Stimulated activated CD8-positive, alpha-beta memory T cell treated with anti-CD3 and anti-CD28 coated beads, Interleukin-4, amount 100 ng/mL, for 48 hours (primary cell): Measurements from ENCODE around the gene MYL3.
"Not testable (repeated sequence)": the region's sequence is repeated elsewhere in the genome, so short reads cannot be mapped to it uniquely, and the experiment has no call there.

Source experiments
- DNase-seq: peaks from one replicate; pipeline ENCODE4 v3.0.0-alpha.2; 2020

Gene MYL3

DNA sequence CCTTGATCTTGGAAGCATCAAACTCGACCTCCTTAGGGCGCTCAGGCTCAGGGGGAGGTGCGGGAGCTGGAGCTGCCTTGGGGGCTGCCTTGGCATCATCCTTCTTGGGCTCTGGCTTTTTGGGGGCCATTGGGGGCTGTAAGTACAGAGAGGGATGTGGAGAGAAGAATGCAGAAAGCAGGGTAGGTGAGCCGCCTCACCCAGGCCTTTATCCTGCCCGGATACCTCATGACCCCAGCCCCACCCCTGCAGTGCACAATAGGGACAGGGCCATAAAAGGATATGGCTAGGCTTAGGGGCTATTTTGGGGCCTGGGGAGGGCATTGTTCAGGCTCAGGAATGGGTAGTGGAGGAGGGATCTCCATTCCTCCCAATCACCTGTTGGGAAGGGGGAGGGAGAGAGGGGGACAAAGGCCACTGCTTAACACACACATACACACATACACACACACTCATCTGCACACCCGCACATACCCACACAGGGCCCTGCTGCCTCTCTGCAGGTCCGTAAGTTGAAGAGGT, at the start of gene MYL3:
MYL3 (minus strand) TSS at position 184 of the 522 bp plus-strand sequence; CDS start at position 130, 54 bp downstream.
- DNase-seq: no peak

DNA sequence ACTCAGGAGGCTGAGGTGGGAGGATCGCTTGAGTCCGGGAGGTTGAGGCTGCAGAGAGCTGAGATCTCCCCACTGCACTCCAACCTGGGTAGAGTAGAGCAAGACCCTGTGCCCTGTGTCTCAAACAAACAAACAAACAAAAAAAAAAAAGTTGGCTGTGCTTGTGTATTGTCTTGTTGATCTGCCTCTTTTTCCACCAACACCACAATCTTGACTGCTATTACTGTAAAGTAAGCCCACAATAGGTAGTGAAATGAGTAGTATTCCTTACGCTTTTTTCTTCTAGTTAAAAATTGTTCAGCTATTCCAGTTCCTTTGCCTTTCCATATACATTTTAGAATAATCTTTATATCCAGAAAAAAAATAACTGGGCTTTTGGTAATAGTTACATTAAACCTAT, 49.7 kb upstream of the MYL3 start:
- DNase-seq: no peak

DNA sequence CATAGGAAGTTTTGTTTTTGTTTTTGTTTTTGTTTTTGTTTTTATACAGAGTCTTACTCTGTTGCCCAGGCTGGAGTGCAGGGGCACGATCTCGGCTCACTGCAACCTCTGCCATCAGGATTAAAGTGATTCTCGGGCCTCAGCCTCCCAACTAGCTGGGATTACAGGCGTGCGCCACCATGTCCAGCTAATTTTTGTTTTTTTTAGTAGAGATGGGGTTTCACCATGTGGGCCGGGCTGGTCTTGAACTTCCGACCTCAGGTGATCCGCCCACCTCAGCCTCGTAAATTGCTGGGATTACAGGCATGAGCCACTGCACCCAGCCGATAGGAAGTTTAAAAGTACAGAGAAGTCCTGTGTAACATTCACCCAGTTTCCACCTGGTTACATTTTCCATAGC, 47.7 kb upstream of the MYL3 start:
- DNase-seq: not testable (repeated sequence)

DNA sequence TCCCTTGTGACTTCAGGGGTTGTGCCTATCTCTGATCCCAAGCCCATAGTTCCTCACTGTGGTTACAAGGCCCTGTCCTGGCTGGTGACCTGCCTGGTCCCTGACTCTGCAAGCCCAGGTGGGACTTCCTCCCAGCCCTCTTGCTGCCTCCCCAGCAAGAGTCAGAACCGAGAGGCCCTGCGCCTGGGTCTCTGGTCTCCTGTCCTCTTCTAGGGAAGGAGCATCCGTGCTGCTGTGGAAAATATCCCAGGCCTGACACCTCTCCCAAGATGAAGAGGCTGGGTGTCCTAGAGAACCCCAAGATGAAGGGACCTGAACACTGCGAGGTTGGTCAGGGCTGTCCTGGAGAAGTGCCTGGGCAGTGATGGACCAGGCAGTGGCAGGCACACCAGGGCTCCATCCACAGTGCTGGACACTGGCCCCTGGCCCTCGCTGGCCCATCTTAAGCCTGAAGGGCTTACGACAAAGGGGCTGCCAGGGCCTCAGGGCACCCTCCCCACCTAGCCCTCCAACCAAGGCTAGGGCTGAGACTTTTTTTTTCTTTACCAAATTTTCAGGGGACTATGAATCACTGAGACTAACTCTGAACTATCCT, 47.0 kb upstream of the MYL3 start:
- DNase-seq: no peak

DNA sequence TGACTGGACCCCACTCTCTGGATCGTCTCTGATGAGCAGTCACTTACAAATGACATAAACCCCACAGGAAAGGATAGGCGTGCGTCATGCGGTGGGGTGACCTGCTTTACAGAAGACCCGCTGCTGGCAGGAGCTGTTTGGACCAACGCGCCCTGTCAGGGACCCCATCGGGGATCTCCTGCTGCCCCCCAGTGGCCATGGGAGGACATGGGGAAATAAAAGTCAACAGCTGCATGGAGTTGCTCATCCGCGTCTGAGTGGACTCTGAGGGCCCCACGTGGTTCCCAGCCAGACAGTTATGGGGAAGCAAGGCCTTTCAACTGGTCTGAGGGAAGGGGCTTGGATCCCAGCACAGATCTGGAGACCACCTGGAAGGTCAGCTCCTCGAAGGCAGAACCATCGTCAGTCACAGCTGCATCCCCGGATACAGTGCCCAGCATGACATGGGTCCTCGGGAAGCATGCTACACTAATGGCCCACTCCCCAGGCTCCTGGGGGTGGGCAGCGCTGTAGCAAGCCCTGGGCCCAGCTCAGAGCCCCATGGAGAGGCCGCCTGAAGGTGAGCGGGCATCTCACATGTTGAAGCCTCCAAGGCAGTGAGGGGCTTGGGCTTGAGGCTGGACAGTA, 46.4 kb upstream of the MYL3 start:
- peak; percentile 91 for DNase-seq

DNA sequence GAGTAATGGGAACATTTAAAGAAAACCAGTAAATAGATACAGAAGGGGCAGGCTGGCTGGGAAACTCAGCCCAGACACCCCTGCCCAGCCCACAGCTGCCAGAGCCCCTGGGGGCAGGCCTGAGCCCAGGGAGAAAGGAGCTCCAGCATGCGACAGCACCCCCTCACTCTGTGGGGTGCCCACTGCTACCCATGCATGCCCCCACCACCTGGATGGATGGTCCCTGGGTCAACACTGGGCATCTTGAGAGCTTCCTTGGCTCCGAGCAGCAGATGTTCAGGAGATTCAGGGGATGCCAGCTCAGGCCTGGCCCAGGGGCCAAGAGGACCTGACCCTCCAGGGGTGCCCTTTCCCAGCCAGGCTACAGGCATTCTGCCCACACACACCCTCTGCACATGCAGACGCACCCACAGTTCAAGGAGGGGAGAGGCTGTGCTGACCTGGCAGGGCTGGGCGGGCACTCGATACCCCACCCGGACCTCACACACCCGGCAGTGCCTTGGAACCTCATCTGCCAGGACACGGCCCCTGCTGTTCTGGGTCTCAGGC, 45.8 kb upstream of the MYL3 start:
- no peak for DNase-seq

DNA sequence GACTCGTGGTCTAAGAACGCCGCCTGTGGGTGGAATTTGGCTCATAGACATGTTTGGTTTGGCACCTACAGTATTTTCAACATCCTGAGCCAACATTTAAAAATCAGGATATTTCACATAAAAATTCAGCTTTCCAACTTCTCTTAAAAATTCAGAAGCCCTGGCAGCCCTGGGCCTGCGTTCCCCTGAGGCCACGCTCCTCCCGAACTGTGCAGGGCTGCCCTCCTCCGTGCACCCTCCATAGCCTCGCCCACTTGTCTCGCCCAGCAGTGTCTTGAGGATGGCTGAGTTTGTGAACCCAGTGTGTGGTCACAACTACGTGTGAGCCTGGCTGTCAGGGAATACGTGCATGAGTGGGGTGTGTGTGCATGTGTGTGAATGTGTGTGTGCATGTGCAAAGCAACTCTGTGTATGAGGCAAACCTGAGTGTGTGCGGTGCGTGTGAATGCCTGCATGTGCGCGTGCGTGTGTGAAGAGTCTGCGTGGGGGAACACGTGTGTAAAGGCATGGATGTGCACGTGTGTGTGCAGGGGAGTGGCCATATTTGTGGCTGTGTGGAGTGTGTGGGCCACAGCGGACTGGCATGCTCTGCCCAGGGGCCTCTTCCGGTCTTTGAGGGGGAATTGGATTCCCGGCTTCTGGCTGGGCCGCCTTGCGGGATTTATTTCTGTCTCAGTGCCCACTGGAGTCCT, 45.2 kb upstream of the MYL3 start:
- no peak for DNase-seq

DNA sequence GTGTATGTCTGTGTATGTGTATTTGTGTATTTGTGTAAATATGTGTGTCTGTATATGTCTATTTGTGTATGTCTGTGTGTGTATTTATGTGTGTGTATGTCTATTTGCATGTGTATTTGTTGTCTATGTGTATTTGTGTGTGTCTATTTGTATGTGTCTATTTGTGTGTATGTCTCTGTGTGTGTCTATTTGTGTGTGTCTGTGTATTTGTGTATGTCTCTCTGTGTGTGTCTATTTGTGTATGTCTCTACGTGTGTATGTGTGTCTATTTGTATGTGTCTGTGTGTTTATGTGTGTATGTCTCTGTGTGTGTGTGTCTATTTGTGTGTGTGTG, 44.7 kb upstream of the MYL3 start:
- DNase-seq: no peak

DNA sequence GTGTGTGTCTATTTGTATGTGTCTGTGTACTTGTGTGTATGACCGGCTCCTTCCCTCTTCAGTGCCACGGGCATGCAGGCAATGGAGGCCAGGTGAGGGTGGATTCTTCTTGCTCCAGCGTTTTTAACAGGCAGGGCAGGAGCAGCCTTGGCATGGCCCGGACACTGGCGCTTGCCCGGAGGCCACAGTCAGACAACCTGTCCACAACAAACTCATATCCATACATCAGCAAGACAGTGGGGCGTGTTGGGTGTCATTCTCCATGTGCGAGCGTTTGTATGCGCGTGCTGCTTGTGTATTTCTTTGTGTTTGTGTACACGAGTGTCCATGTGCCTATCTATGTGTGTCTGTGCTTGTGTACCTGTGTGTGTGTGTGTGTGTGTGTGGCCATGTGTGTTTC, 44.0 kb upstream of the MYL3 start:
- no peak for DNase-seq

DNA sequence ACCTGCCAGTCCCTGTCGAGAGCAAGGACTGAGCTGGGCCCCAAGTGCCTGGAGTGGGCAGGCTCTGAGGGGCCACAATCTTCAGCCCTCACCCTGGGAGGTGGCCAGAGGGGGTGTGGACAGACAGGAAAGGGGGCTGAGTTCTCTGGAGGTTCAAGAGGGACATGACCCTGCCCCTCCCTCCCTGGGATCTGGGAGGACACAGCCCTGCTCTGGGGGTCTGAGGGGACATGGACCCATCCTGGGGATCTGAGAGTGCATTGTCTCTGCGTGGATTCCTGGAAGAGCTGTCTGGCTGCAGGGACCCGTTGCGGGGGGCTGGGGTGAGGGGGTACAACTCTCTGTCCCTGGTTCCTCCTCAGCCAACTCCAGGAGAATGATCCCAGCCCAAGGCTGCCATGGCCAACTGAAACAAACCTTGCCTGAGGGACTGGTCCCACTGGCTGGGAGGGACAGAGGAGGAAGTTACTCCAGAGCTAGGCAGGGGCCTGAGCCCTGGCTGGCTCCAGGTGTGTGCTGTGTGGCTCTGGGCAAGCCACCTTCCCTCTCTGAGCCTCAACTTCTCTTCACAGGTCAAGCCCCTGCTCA, 43.3 kb upstream of the MYL3 start:
- no peak for DNase-seq

DNA sequence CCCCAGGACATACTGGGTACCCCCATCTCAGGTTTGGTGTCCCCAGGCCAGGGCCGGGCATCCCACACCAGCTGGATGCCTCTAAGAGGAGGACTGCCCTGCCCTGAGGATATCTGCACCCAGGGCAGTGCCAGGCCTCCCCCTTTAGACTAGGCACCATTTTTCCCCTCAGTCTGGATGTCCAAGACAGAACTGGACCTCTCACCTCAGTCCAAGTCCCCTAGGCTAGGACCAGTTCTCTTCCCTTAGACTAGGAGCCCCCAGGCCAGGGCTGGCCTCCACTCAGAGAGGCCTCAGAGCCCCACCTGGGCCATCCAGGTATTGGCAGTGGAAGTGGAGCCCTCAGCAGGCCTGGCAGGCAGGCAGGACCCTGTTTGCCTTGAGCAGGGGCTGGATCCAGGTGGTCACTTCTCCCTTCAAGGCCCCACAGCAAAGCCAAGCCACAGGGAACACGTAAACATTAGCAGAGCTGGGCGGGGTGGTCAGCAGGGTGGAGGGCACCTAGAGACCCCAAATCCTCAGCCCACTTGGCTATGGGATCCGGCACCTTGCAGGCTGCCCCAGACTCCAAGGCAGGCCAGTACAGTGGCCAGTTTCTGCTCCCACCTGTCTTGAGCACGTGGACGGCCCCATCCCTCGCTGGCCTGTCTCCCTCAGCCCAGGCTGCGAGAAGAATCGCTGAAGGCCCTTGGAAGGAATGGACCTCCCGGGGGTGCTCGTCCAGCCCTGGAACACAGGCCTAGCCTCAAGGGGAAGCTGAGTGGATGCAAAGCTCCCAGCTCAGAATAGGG, 42.6 kb upstream of the MYL3 start:
- DNase-seq: no peak

DNA sequence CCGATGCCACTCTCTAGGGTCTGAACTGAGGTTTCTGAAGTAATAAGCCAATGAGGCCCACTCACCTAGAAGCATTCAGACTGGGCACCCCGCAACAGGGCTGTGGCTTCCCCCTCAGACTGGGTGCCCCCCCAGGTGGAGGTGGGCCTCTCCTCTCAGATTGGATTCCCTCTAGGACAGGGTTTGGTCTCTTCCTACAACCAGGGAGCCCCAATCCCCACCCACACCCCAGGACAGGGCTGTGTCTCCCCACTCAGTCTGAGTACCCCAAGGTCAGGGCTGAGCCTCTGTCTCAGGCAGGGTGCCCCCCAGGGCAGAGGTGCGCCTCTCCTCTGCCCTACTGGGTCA, 41.9 kb upstream of the MYL3 start:
- DNase-seq: no peak

DNA sequence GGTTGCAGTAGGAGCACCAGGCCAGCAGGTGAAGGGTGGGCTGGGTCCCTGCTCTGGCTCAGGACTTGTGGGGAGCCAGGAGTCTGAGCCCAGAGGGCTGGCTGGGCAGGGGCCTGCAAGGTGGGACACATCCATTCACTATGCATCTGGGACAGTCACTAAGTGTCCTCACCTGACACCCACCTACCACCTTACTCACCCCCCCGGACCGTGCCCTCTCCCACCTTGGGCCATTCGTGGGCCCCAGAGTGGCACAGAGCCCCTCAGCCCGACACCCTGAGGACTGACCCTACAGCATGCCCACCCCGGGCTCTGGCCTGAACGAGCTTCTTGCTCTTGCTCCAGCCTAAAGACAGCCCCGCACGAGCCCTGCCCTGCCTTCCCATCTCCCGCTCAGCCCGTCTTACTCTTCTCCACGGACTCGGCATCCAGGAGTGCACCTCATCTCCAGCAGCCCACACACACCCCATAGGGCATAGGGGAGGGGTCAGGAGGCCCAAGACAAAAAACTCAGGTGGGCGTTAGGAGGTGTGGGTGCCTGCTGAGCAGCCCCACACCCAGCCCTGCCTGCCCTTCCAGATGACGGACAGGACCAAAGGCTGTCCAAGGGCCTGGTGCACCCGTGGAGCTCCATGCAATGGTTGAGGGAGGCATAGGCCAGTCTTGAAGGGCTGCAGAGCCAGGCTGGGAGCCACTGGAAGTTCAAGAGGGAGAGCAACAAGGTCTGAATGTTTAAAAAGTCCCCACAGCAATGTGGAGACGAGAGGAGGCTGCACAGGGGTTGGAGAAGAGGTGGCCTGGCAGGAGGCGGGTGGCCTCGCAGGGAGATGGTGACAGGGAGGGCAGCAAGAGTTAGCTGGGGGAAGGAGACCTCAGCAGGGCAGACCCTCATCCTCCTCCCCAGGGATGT, 41.3 kb upstream of the MYL3 start:
- no peak for DNase-seq

DNA sequence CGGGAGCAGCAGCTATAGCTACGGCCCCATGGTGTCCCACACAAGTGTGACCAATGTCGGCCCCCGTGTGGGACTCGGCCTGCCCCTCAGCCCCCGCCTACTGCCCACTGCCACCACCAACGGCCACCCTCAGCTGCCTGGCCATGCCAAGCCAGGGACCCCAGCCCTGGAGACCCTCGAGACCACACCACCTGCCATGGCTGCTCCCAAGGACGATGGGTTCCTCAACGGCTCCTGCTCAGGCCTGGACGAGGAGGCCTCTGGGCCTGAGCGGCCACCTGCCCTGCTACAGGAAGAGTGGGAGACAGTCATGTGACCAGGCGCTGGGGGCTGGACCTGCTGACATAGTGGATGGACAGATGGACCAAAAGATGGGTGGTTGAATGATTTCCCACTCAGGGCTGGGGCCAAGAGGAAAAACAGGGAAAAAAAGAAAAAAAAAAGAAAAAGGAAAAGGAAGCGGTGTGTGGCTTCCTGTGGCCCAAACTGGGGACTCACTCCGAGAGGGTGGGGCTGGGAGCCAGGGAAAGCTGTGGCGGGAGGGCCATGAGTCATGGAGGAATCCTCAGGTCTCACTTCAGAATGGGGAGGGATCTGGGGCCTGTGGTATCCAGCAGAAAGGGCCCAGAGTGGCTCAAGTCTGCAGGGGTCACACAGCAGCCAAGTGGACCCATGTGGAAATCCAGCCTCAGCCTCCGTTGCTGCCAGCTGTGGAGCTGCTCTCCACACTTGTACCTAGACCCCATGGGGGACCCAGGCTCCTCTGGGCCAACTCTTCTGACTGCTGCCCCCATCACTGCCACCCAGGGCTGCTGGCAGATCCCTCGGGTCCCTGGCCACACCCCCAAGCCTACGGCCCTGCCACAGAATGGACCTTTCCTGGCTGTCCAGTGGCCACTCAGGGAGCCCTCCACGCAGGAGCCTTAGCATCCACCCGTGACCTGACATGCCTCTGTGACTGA, 40.4 kb upstream of the MYL3 start:
- DNase-seq: no peak

DNA sequence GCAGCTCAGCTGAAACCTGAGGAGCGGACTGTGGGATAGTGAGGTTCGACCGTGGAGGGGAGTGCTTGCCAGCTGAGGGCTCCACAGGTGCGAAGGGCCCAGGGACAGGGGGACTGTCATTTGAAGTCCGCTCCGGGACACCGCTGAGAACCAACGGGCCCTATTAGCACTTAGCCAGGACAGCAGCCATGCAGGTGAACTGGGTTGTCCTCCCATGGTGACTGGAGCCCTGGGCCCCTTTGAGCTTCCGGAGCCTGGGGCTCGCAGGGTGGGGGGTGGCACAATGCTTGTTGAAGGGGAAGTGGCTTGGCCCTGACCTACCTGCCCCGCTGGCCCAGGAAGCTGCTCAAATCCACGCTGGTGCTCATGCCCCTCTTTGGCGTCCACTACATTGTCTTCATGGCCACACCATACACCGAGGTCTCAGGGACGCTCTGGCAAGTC, 39.0 kb upstream of the MYL3 start:
- DNase-seq: no peak

DNA sequence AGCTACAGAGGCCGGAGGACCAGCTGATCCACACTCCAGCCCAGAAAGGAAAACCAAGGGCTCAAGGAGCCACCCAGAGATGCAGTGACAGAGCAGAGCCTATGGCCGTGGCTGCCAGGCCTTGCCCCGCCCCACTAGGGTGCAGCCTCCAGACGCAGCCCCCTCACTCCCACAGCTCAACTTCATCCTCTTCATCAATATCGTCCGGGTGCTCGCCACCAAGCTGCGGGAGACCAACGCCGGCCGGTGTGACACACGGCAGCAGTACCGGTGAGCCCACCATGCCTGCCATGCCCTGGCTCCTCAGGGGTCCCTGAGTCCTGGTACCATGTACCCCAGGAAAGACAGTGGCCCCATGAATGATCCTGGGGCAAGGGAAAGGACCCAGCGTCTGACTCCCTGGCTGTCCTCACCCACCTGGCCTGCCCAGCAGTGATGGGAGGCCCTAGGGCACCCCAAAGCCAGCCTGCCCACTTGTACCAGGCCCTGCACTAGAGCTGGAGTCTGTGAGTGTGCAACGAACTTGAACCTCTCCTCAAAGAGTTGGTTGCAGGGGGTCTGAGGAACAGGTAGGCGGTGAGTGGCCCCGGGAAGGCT, 38.4 kb upstream of the MYL3 start:
- DNase-seq: no peak

DNA sequence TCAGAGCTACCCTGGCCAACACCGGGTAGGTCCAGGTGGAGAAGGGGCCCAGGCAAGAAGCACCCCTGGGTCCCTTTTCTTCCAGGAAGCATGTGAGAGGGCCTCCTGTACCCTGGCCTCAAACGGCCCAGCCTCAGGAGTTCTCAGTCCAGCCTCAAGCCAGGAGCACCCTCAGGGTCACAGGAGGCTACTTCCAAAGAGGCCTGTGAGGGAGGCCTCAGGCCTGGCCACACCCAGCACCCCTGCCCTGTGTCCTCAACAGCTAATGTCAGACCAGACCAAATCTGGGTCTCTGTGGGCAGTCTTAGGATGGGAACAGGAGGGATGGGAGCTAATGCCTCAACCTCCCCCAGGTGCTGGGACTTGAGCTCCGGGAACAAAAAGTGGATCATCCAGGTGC, 37.8 kb upstream of the MYL3 start:
- DNase-seq: no peak

DNA sequence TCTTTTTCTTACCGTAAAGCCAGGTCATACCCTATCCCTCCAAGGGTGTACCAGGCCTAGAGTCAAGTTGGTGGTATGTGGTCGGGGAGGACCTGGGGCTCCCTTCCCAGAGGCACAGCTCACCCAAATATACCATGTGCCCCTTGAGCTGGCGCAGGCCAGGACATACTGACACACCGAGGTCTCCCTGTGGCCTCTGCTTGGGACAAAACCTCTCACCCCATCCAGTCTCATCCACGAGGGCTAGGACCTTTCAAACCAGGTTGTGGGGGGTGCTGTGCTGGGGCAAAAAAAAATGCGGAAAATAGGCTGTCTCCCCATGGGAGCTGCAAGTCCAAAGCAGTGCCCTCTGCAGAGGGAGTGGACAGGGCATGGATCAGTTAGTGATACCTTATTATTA, 37.1 kb upstream of the MYL3 start:
- no peak for DNase-seq

DNA sequence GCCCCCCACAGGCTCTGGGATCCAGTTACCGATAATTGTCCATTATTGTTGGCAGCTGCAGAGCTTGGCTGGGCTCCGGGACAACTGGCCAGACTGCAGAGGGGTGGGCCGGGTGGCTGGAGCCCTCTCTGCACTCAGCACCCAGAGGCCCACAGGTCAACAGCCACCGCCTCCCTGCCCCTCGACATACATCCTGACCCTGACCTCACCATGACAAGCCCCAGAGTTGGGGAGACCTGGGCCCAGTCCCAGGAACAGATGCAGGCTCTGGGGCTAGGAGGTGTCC, 36.7 kb upstream of the MYL3 start:
- no peak for DNase-seq
